Testis (tissue), 2 donors: ENCODE data around the gene PDE6A.

Experiments used
- POLR2A ChIP-seq: fragments of 450-650 bp; IDR thresholded peaks from one replicate; pipeline ENCODE4 v1.6.1; 2017; ENCODE audit warnings: antibody characterized with exemption, mild to moderate bottlenecking, moderate library complexity
- TF ChIP-seq, protein P1 (sequence below), 3 experiments: fragments of 450-650 bp in 2 of 3; fragments of 200-600 bp in 1 of 3; sonication (generic) in 1 of 3; IDR thresholded peaks; one replicate each; pipeline ENCODE4 v1.5.1; 2016 to 2019; ENCODE audit warnings: antibody characterized with exemption in 3 of 3, mild to moderate bottlenecking in 2 of 3, moderate library complexity in 1 of 3

DNA sequence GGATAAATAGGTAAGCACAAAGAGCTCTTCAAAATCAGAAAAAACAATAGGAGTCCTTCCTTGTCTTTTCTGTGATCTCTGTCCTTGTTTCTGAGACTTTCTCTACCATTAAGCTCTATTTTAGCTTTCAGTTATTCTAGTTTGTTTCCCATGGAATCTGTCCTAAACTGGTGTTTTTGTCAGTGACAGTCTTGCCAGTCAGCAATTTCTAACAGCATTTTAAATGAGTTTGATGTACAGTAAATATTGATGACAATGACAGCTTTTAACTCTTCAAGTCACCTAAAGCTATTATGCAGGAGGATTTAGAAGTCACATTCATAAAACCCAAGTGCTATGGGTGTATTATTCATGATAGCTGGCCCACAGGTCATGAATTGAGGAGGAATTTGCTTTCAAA, 37.9 kb upstream of the PDE6A start:
- TF ChIP-seq, protein P1, sequence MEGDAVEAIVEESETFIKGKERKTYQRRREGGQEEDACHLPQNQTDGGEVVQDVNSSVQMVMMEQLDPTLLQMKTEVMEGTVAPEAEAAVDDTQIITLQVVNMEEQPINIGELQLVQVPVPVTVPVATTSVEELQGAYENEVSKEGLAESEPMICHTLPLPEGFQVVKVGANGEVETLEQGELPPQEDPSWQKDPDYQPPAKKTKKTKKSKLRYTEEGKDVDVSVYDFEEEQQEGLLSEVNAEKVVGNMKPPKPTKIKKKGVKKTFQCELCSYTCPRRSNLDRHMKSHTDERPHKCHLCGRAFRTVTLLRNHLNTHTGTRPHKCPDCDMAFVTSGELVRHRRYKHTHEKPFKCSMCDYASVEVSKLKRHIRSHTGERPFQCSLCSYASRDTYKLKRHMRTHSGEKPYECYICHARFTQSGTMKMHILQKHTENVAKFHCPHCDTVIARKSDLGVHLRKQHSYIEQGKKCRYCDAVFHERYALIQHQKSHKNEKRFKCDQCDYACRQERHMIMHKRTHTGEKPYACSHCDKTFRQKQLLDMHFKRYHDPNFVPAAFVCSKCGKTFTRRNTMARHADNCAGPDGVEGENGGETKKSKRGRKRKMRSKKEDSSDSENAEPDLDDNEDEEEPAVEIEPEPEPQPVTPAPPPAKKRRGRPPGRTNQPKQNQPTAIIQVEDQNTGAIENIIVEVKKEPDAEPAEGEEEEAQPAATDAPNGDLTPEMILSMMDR (IDR thresholded peaks at IDR 0.05) = no peak
- TF ChIP-seq POLR2A = no peak
